ENCODE data around the gene LRRC70.
"Not testable (repeated sequence)": the region's sequence is repeated elsewhere in the genome, so short reads cannot be mapped to it uniquely, and the experiment has no call there.

The LRRC70 gene

GRCh38 chr5:62603934-62604333, 25.3 kb downstream of the LRRC70 start:
- DNase-seq (ENCODE audit: low spot score in 2 of 2): no peak
- no peaks in the 10 kb centered on the region for H3K27me3 ChIP-seq (ENCODE audit: low read depth)
- in situ Hi-C loops (cut with MboI; ENCODE audit: low sequenced_read_pairs): no loop called here
- H3K9me3 ChIP-seq: no peaks in the 10 kb centered on the region
- no peak overlapping the region for H3K4me3 ChIP-seq
- 0 out of 2 replicates have a peak, but pooled peaks cover 3% of the 10 kb centered on the region for H3K36me3 ChIP-seq (replicated peaks)
- no peaks in the 10 kb centered on the region for H3K4me1 ChIP-seq

- Histone ChIP-seq H3K36me3 (replicated peaks) (0 out of 2 replicates have a peak, but pooled peaks cover 3% of the 10 kb centered on the region), H3K9me3 (no peaks in the 10 kb centered on the region), H3K27me3 (ENCODE audit: low read depth) (no peaks in the 10 kb centered on the region), H3K4me3 (no peak overlapping the region), H3K4me1 (no peaks in the 10 kb centered on the region)
- no peak for DNase-seq (ENCODE audit: low spot score in 2 of 2)
- in situ Hi-C loops (cut with MboI; ENCODE audit: low sequenced_read_pairs): no loop called here
Measured at GRCh38 chr5:62605638-62606037, 27.0 kb downstream of the LRRC70 start.

- DNase-seq (ENCODE audit: low spot score in 2 of 2): no peak
- in situ Hi-C loops (cut with MboI; ENCODE audit: low sequenced_read_pairs): no loop called here
- H3K4me3 ChIP-seq: no peak overlapping the region
- H3K4me1 ChIP-seq: no peaks in the 10 kb centered on the region
- no peaks in the 10 kb centered on the region for H3K9me3 ChIP-seq
- no peaks in the 10 kb centered on the region for H3K36me3 ChIP-seq (replicated peaks)
- H3K27me3 ChIP-seq (ENCODE audit: low read depth): no peaks in the 10 kb centered on the region
Measured at GRCh38 chr5:62606878-62607277, 28.3 kb downstream of the LRRC70 start.

- Histone ChIP-seq H3K4me1 (no peaks in the 10 kb centered on the region), H3K9me3 (no peaks in the 10 kb centered on the region), H3K27me3 (ENCODE audit: low read depth) (no peaks in the 10 kb centered on the region), H3K4me3 (no peak overlapping the region), H3K36me3 (replicated peaks) (no peaks in the 10 kb centered on the region)
- no peak for DNase-seq (ENCODE audit: low spot score in 2 of 2)
- in situ Hi-C loops (cut with MboI; ENCODE audit: low sequenced_read_pairs): no loop called here
Measured at GRCh38 chr5:62607615-62608014, 29.0 kb downstream of the LRRC70 start.

- Histone ChIP-seq H3K27me3 (ENCODE audit: low read depth) (no peaks in the 10 kb centered on the region), H3K4me1 (no peaks in the 10 kb centered on the region), H3K9me3 (no peaks in the 10 kb centered on the region), H3K4me3 (no peak overlapping the region), H3K36me3 (replicated peaks) (no peaks in the 10 kb centered on the region)
- in situ Hi-C loops (cut with MboI; ENCODE audit: low sequenced_read_pairs): no loop called here
- DNase-seq (ENCODE audit: low spot score in 2 of 2): no peak
Measured at GRCh38 chr5:62608529-62609511, 30.2 kb downstream of the LRRC70 start.

GRCh38 chr5:62614355-62614754, 35.7 kb downstream of the LRRC70 start:
- in situ Hi-C loops (cut with MboI; ENCODE audit: low sequenced_read_pairs): no loop called here
- H3K36me3 ChIP-seq (replicated peaks): no peaks in the 10 kb centered on the region
- H3K9me3 ChIP-seq: no peaks in the 10 kb centered on the region
- no peaks in the 10 kb centered on the region for H3K27me3 ChIP-seq (ENCODE audit: low read depth)
- DNase-seq (ENCODE audit: low spot score in 2 of 2): no peak
- H3K4me1 ChIP-seq: no peaks in the 10 kb centered on the region
- no peak overlapping the region for H3K4me3 ChIP-seq

GRCh38 chr5:62616615-62617277, 38.1 kb downstream of the LRRC70 start:
- no peak overlapping the region for H3K4me3 ChIP-seq
- DNase-seq (ENCODE audit: low spot score in 2 of 2): no peak
- in situ Hi-C loops (cut with MboI; ENCODE audit: low sequenced_read_pairs): no loop called here
- H3K4me1 ChIP-seq: peaks cover 19% of the 10 kb centered on the region
- H3K9me3 ChIP-seq: no peaks in the 10 kb centered on the region
- H3K27me3 ChIP-seq (ENCODE audit: low read depth): no peaks in the 10 kb centered on the region
- H3K36me3 ChIP-seq (replicated peaks): no peaks in the 10 kb centered on the region; the same call in 1 of the 2 replicates

- in situ Hi-C loops (cut with MboI; ENCODE audit: low sequenced_read_pairs): no loop called here
- Histone ChIP-seq H3K9me3 (no peaks in the 10 kb centered on the region), H3K4me1 (peaks cover 30% of the 10 kb centered on the region), H3K4me3 (no peak overlapping the region), H3K36me3 (replicated peaks) (no peaks in the 10 kb centered on the region; the same call in 1 of the 2 replicates), H3K27me3 (ENCODE audit: low read depth) (no peaks in the 10 kb centered on the region)
- no peak for DNase-seq (ENCODE audit: low spot score in 2 of 2)
Measured at GRCh38 chr5:62617943-62618342, 39.3 kb downstream of the LRRC70 start.

GRCh38 chr5:62620761-62621160, 42.1 kb downstream of the LRRC70 start:
- Histone ChIP-seq H3K27me3 (ENCODE audit: low read depth) (no peaks in the 10 kb centered on the region), H3K36me3 (replicated peaks) (no peaks in the 10 kb centered on the region; the same call in 1 of the 2 replicates), H3K4me1 (peaks cover 39% of the 10 kb centered on the region), H3K4me3 (no peak overlapping the region), H3K9me3 (no peaks in the 10 kb centered on the region)
- in situ Hi-C loops (cut with MboI; ENCODE audit: low sequenced_read_pairs): no loop called here
- DNase-seq (ENCODE audit: low spot score in 2 of 2): peak; percentile 30 to 31

GRCh38 chr5:62621280-62621679, 42.7 kb downstream of the LRRC70 start:
- peak; percentile 84 to 85 for DNase-seq (ENCODE audit: low spot score in 2 of 2)

GRCh38 chr5:62623271-62623670, 44.7 kb downstream of the LRRC70 start:
- no peak overlapping the region for H3K4me3 ChIP-seq
- in situ Hi-C loops (cut with MboI; ENCODE audit: low sequenced_read_pairs): no loop called here
- no peaks in the 10 kb centered on the region for H3K27me3 ChIP-seq (ENCODE audit: low read depth)
- no peak for DNase-seq (ENCODE audit: low spot score in 2 of 2)
- no peaks in the 10 kb centered on the region; the same call in none of the 2 replicates for H3K36me3 ChIP-seq (replicated peaks)
- H3K9me3 ChIP-seq: no peaks in the 10 kb centered on the region
- peaks cover 47% of the 10 kb centered on the region for H3K4me1 ChIP-seq

More at GRCh38 chr5:62621280-62621679, 42.7 kb downstream of the LRRC70 start:
- Histone ChIP-seq H3K4me3 (no peak overlapping the region), H3K9me3 (no peaks in the 10 kb centered on the region), H3K27me3 (ENCODE audit: low read depth) (no peaks in the 10 kb centered on the region), H3K36me3 (replicated peaks) (no peaks in the 10 kb centered on the region; the same call in 1 of the 2 replicates), H3K4me1 (peaks cover 42% of the 10 kb centered on the region)
- in situ Hi-C loops (cut with MboI; ENCODE audit: low sequenced_read_pairs): no loop called here

- peaks cover 47% of the 10 kb centered on the region for H3K4me1 ChIP-seq
- H3K27me3 ChIP-seq (ENCODE audit: low read depth); H3K4me3 ChIP-seq; H3K9me3 ChIP-seq; H3K36me3 ChIP-seq (replicated peaks); DNase-seq (ENCODE audit: low spot score in 2 of 2); in situ Hi-C loops (cut with MboI; ENCODE audit: low sequenced_read_pairs): not testable (repeated sequence)
Measured at GRCh38 chr5:62624436-62624835, 45.8 kb downstream of the LRRC70 start.

- Histone ChIP-seq H3K4me3 (no peak overlapping the region), H3K9me3 (no peaks in the 10 kb centered on the region), H3K27me3 (ENCODE audit: low read depth) (no peaks in the 10 kb centered on the region), H3K36me3 (replicated peaks) (peaks cover 6% of the 10 kb centered on the region), H3K4me1 (peaks cover 30% of the 10 kb centered on the region)
- DNase-seq (ENCODE audit: low spot score in 2 of 2): peak in 1 of 2 experiments; percentile 19
- in situ Hi-C loops (cut with MboI; ENCODE audit: low sequenced_read_pairs): no loop called here
Measured at GRCh38 chr5:62626534-62626933, 47.9 kb downstream of the LRRC70 start.

- peaks cover 6% of the 10 kb centered on the region for H3K36me3 ChIP-seq (replicated peaks)
- H3K27me3 ChIP-seq (ENCODE audit: low read depth): no peaks in the 10 kb centered on the region
- H3K9me3 ChIP-seq: no peaks in the 10 kb centered on the region
- H3K4me1 ChIP-seq: peaks cover 25% of the 10 kb centered on the region
- no peak for DNase-seq (ENCODE audit: low spot score in 2 of 2)
- in situ Hi-C loops (cut with MboI; ENCODE audit: low sequenced_read_pairs): no loop called here
- no peak overlapping the region for H3K4me3 ChIP-seq
Measured at GRCh38 chr5:62627121-62627520, 48.5 kb downstream of the LRRC70 start.
